Measurements from ENCODE around the gene SLC12A4.
A peak's percentile ranks its signal among the peaks of the same experiment; 100 is the strongest.
"Not testable (repeated sequence)": the region's sequence is repeated elsewhere in the genome, so short reads cannot be mapped to it uniquely, and the experiment has no call there.

The SLC12A4 gene

GRCh38 chr16:67940446-67941089 lies 27.9 kb downstream of the SLC12A4 start:
- no peak for DNase-seq

- DNase-seq = no peak
These were observed 28.7 kb downstream of the SLC12A4 start for GRCh38 chr16:67939507-67940445.

DNA sequence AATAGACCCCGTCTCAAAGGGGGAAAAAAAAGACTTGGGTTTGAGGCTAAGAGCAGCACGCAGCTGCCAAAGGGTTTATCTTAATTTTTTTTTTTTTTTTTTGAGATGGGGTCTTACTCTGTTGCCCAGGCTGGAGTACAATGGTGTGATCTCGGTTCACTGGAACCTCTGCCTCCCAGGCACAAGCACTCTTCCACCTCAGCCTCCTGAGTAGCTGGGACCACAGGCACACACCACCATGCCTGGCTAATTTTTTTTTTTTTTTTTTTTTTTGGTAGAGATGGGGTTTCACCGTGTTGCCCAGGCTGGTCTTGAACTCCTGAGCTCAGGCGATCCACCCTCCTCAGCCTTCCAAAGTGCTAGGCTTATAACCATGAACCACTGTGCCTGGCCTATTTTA lies 30.7 kb downstream of the SLC12A4 start:
- not testable (repeated sequence) for DNase-seq

DNA sequence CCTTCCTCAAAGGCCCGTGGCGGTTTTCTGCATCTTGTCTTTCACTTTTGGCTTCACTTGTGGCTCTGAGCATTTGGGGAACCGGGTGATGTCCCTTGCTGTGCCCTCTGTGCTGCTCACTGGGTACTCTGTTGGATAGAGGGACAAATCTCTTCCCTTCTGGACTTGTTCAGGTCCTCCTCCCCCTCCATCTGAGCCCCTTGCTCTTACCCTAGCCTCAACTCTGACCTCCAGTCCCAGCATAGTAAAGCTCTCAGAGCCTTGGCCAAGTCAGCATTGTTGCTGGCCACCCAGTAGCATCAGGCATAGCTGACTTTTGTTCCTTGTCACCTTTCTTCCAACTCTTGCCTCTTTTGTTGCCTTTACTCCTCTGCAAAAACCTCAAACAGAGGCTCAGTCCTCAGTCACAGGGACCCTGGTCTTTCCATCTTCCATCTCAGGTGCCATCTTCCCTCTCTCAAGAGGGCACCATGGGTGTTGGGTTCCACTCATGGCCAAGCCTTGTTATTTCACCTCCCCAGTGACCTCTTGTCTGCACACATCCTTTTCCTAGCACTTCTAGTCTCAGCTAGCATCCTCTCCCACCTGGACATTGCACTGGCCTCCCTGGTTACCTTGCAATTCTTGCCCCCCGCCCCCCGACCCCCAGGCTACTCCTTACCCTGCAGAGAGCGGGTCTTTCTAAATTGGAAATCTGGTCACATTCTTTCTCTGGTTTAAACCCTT lies 31.4 kb downstream of the SLC12A4 start:
- no peak for DNase-seq

- peak; percentile 57 for DNase-seq
These were observed 32.1 kb downstream of the SLC12A4 start, which contains the start of gene PSMB10 for GRCh38 chr16:67936124-67936879. Gene PSMB10 (minus strand): TSS chr16:67936850. CDS start chr16:67936749, 101 bp downstream.

DNA sequence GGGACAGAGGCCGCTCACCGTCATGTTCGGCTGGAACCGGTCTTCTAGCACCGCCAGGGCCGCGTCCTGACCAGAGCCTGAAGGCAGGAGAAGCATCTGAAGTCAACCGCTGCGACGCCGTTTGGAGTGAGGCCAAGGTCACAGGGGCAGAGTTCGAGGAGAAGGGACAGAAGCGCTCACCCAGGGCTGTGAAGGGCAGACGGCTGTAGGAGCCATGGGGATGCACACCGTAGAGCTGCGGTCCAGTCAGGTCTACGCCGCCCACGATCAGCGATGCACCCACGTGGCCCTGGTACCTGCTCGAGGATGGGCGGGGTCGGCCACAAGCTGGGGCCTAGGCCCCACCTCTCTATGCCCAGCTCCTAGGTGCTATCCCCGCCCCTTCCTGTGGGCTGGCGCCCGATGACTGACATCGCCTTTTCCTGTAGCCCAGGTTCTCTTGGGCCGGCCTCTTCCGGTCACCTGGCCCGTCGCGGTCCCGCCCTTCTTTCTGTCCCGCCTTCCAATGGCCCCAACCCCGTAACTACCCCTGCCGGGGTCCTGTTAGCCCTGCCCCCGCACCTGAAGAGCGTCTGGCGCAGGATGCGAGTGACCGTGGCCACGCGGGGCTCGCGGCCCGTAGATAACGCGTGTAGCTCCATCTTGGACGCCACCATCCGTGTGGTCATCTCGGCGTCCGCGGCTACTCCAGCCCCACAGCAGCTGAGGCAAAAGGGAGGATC lies 32.9 kb downstream of the SLC12A4 start:
- peak; percentile 92 for DNase-seq

DNA sequence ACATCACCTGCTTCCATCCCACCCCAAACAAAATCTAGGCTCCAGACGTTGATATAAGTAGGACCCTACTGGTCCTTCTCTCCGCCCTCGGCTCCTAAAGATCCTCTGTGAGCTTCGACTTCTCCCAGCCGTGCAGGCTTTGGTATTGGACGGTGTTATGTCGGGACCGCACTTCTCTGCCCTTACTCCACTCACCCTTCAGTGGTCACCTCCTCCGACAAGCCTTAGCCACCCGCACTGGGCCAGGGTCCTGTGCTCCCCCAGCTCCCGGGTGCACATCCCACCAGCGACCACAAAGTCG lies 33.4 kb downstream of the SLC12A4 start:
- DNase-seq = no peak

DNA sequence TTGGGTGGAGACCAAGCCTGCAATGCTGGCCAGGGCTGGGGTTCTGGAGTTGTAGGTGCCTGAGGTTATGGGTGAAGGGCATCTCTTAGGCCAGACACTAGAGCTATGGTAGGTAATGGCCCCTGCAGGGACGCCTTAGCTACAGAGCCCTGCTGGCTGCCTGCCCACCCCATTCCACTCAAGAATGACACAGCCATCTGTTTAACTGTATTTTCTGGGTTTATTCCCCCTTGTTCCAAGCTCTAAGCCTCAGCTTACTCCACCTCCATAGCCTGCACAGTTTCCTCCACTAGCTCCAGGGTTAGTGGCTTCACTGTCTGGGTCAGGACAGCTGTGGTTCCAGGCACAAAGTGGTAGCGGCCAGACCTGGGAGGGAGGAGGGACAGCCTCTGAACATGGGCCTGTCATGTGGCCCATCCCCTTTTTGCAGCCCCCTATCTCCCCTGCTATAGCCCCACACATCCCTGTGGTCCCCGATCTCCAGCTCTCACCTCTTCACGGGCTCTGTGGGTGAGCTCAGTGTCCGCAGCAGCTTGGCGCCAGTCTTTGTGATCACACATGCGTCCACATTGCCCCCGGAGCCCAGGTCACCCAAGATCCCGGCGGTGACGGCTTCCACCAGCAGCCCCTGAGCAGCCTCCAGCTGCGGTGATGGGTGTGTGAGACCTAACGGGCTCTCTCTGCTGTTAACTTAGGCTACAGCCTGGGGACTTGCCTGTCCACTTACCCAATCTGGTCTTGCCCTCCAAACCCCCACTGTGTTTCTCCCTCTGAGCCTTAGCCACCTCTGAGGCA lies 33.9 kb downstream of the SLC12A4 start:
- no peak for DNase-seq

GRCh38 chr16:67933805-67934204 lies 34.6 kb downstream of the SLC12A4 start:
- DNase-seq = no peak

GRCh38 chr16:67932462-67932840 lies 36.0 kb downstream of the SLC12A4 start:
- DNase-seq = no peak

- no peak for DNase-seq
These were observed 36.5 kb downstream of the SLC12A4 start, which contains the start of gene CTRL for GRCh38 chr16:67931712-67932461. Gene CTRL (minus strand): TSS chr16:67931862. CDS start chr16:67931852, 10 bp downstream.

GRCh38 chr16:67930678-67931211 lies 37.7 kb downstream of the SLC12A4 start:
- no peak for DNase-seq

DNA sequence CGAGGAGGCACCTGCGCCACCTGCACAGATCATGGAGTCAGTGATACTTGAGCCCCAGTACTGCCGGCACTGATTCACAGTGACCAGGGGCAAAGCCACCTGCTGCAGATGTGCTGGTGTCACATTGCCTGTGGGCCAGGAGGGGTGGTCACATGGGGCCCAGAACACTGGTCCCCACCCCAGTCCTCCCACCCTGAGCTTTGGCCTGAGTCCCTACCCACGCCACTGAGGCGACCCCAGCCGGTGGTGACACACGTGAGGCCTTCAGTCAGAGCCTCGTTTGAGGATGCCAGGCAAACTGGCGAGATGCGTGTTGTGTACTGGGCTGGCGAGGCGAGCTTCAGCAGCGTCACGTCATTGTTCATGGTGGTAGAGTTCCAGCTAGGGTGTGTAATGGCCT lies 38.2 kb downstream of the SLC12A4 start:
- no peak for DNase-seq

DNA sequence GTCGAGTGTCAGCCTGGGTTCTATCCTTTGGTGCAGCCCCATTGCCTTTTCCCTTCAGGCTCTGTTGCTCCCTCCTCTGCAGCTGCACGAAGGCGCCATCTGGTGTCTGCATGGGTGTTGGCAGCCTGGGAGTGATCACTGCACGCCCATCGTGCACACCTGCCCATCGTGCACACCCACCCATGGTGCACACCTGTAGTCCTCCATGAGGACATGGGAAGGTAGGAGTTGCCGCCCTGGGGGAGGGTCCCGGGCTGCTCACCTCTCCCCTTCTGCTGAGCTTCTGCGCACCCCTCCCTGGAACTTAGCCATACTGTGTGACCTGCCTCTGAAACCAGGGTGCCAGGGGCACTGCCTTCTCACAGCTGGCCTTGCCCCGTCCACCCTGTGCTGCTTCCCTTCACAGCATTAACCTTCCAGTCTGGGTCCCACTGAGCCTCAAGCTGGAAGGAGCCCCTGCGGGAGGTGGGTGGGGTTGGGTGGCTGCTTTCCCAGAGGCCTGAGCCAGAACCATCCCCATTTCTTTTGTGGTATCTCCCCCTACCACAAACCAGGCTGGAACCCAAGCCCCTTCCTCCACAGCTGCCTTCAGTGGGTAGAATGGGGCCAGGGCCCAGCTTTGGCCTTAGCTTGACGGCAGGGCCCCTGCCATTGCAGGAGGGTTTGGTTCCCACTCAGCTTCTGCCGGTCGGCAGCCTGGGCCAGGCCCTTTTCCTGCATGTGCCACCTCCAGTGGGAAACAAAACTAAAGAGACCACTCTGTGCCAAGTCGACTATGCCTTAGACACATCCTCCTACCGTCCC lies 39.7 kb downstream of the SLC12A4 start:
- peak; percentile 39 for DNase-seq

DNA sequence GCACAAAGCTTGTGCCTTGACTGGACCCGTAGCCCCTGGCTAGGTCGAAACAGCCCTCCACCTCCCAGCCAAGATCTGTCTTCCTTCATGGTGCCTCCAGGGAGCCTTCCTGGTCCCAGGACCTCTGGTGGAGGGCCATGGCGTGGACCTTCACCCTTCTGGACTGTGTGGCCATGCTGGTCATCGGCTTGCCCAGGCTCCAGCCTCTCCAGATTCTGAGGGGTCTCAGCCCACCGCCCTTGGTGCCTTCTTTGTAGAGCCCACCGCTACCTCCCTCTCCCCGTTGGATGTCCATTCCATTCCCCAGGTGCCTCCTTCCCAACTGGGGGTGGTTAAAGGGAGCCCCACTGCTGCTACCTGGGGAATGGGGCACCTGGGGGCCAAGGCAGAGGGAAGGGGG lies 40.3 kb downstream of the SLC12A4 start:
- DNase-seq = no peak

DNA sequence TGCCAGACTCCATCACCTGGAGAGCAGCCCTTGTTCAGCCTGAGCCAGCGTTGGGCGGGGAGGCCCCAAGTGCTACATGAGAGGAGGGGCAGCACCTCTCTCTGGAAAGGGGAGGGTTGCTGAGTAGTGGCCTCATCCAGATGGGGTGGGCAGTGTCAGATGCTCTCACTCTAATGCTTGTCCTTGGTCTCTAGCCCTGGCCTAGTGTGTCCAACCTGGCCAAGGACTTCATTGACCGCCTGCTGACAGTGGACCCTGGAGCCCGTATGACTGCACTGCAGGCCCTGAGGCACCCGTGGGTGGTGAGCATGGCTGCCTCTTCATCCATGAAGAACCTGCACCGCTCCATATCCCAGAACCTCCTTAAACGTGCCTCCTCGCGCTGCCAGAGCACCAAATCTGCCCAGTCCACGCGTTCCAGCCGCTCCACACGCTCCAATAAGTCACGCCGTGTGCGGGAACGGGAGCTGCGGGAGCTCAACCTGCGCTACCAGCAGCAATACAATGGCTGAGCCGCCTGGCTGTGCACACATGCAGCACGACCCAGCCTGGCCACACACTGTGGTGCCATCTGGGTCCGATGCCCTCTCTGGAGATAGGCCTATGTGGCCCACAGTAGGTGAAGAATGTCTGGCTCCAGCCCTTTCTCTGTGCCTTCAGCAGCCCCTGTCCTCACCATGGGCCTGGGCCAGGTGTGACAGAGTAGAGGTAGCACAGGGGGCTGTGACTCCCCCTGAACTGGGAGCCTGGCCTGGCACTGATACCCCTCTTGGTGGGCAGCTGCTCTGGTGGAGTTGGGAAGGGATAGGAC lies 41.1 kb downstream of the SLC12A4 start:
- no peak for DNase-seq

DNA sequence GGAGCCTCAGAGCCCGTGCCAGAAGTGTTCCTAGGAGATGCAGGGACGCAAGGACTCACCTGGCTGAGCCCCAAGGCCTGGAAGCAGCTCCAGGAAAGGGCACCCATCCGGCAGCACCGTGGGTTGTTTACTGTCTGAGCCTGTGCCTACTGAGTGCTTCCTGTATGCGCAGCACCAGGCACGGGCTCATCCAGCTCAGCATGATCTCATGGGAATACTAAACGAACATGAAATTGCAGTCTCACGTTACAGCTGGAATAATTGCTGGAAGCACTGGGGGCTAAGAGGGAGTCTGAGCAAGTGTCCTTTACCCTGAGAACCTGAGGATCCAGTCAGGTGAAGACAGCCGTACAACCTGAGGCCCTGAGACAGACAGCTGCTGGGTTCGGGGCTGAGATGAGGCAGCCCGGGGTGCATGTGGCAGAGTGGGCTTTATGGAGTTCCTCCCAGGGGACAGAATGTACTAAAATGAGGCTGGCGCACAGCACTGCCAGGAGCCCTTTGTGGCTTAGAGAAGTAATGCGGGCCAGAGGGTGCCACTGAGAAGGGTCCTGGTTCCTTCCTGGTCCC lies 42.2 kb downstream of the SLC12A4 start:
- DNase-seq = no peak

Data from NK-92 treated with Interleukin-12 subunit alpha and Interleukin-12 subunit beta, amount 100 ng/mL, for 24 hours (cell line).